ENCODE measurements around the gene ZNF821. TPM values are rescaled to one million over a fixed set of nuclear protein-coding genes. Genes with fewer than 3 reads are reported as not detected.

ZNF821 gene
- total and polyA plus RNA-seq, 10 of the 15 experiments (the other 5 are each of a cell fraction or from before 2014, with no cell fraction given), result 0.82 to 9.9 (median 6.8) TPM

DNA sequence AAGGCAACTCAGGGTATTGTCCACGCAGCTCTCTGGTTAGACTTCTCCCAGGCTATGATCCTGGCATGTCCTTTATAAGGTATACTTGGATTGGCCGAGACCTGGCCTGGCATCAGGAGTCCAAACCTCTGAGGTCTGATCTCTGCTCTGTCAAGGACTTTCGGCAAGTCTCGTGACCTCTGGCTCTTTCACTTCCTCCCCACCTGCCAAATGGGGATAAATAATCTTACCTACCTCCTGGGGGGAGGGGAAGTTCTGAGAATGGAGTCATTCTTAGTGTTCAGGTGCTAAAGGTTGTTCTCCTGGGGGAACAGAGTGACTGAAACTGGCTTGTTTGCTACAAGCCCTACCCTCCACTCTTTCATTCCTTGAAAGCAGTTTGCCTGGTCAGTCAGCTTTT is 30.6 kb downstream of the ZNF821 start (continued):
- TF ChIP-seq SIX5 (IDR thresholded peaks at IDR 0.05; ENCODE audit: low read depth, low read length, severe bottlenecking) (no peak), IRF4 (IDR thresholded peaks at IDR 0.05; ENCODE audit: low read depth, low read length) (peak; percentile 67), NR2C2 (IDR thresholded peaks at IDR 0.05; ENCODE audit: borderline replicate concordance, control insufficient read depth, insufficient read length, low read depth) (no peak), BRCA1 (IDR thresholded peaks at IDR 0.05; ENCODE audit: low read depth, low read length) (no peak), PAX5 (IDR thresholded peaks at IDR 0.05; ENCODE audit: borderline replicate concordance, low read depth, low read length) (peak; percentile 48; the same call in 1 of the 2 replicates), SRF (IDR thresholded peaks at IDR 0.05; ENCODE audit: low read depth in 2 of 2, low read length in 2 of 2) (0 out of 4 replicates have a peak, but pooled peaks of 1 of the 2 experiments have one; percentile 34), HDAC6 (IDR thresholded peaks at IDR 0.05; ENCODE audit: unreplicated experiment) (no peak), JUNB (IDR thresholded peaks at IDR 0.05) (no peak), MTA3 (IDR thresholded peaks at IDR 0.05; ENCODE audit: borderline replicate concordance, low read length) (no peak), MTA2 (IDR thresholded peaks at IDR 0.05; ENCODE audit: low read depth) (peak; percentile 37; the same call in 1 of the 2 replicates), NR2F1 (conservative IDR thresholded peaks at IDR 0.05) (peak; percentile 86), GABPA (IDR thresholded peaks at IDR 0.05; ENCODE audit: low read depth) (0 out of 2 replicates have a peak, but pooled peaks have one; percentile 17), MEF2B (IDR thresholded peaks at IDR 0.05; ENCODE audit: partially characterized antibody, poor library complexity, severe bottlenecking) (peak; percentile 29), MYC (IDR thresholded peaks at IDR 0.05; ENCODE audit: insufficient read depth, insufficient read length, insufficient replicate concordance, low read length, severe bottlenecking) (no peak), CHD2 (IDR thresholded peaks at IDR 0.05; ENCODE audit: borderline replicate concordance, low read depth, low read length) (peak; percentile 78), YY1 (IDR thresholded peaks at IDR 0.05; ENCODE audit: low read depth, low read length) (0 out of 2 replicates have a peak, but pooled peaks have one; percentile 18), CREM (IDR thresholded peaks at IDR 0.05; ENCODE audit: low read depth) (peak; percentile 33; the same call in 1 of the 2 replicates), RAD21 (IDR thresholded peaks at IDR 0.05; ENCODE audit: insufficient read depth, low read depth, low read length) (0 out of 2 replicates have a peak, but pooled peaks have one; percentile 4), ZNF24 (IDR thresholded peaks at IDR 0.05) (no peak), ZNF217 (IDR thresholded peaks at IDR 0.05) (no peak), EED (IDR thresholded peaks at IDR 0.05; ENCODE audit: low read depth) (peak; percentile 61), SUPT20H (IDR thresholded peaks at IDR 0.05; ENCODE audit: borderline replicate concordance, control insufficient read depth, low read depth, low read length) (no peak), LARP7 (IDR thresholded peaks at IDR 0.05) (no peak), TCF3 (IDR thresholded peaks at IDR 0.05; ENCODE audit: borderline replicate concordance, insufficient read depth, low read depth, low read length) (peak; percentile 89; the same call in 1 of the 2 replicates), MEF2A (IDR thresholded peaks at IDR 0.05; ENCODE audit: insufficient read depth, low read depth, low read length) (peak; percentile 72; the same call in 1 of the 2 replicates), EGR1 (IDR thresholded peaks at IDR 0.05; ENCODE audit: borderline replicate concordance in 1 of 2, low read depth in 2 of 2, low read length in 2 of 2) (peak in 1 of 2 experiments; percentile 7; a peak in 1 of 3 replicates)
- TF ChIP-seq, protein P1, sequence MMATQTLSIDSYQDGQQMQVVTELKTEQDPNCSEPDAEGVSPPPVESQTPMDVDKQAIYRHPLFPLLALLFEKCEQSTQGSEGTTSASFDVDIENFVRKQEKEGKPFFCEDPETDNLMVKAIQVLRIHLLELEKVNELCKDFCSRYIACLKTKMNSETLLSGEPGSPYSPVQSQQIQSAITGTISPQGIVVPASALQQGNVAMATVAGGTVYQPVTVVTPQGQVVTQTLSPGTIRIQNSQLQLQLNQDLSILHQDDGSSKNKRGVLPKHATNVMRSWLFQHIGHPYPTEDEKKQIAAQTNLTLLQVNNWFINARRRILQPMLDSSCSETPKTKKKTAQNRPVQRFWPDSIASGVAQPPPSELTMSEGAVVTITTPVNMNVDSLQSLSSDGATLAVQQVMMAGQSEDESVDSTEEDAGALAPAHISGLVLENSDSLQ (IDR thresholded peaks at IDR 0.05), result peak; percentile 35; the same call in 1 of the 2 replicates
- TF ChIP-seq, protein P2, sequence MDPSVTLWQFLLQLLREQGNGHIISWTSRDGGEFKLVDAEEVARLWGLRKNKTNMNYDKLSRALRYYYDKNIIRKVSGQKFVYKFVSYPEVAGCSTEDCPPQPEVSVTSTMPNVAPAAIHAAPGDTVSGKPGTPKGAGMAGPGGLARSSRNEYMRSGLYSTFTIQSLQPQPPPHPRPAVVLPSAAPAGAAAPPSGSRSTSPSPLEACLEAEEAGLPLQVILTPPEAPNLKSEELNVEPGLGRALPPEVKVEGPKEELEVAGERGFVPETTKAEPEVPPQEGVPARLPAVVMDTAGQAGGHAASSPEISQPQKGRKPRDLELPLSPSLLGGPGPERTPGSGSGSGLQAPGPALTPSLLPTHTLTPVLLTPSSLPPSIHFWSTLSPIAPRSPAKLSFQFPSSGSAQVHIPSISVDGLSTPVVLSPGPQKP (IDR thresholded peaks at IDR 0.05; ENCODE audit: low read depth, low read length), result no peak
- TF ChIP-seq, protein P3, sequence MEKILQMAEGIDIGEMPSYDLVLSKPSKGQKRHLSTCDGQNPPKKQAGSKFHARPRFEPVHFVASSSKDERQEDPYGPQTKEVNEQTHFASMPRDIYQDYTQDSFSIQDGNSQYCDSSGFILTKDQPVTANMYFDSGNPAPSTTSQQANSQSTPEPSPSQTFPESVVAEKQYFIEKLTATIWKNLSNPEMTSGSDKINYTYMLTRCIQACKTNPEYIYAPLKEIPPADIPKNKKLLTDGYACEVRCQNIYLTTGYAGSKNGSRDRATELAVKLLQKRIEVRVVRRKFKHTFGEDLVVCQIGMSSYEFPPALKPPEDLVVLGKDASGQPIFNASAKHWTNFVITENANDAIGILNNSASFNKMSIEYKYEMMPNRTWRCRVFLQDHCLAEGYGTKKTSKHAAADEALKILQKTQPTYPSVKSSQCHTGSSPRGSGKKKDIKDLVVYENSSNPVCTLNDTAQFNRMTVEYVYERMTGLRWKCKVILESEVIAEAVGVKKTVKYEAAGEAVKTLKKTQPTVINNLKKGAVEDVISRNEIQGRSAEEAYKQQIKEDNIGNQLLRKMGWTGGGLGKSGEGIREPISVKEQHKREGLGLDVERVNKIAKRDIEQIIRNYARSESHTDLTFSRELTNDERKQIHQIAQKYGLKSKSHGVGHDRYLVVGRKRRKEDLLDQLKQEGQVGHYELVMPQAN (conservative IDR thresholded peaks at IDR 0.05), result no peak

All from GM12878 (cell line).